Measurements from ENCODE around the gene IL17RE. TPM values are rescaled to one million over a fixed set of nuclear protein-coding genes. Genes with fewer than 3 reads are reported as not detected.
A peak's percentile ranks its signal among the peaks of the same experiment; 100 is the strongest.
"Not testable (repeated sequence)": the region's sequence is repeated elsewhere in the genome, so short reads cannot be mapped to it uniquely, and the experiment has no call there.

IL17RE gene
- total and polyA plus RNA-seq, 4 donors, result 0.79 to 2.7 (median 1.4) TPM

- DNase-seq (ENCODE audit: low read depth in 4 of 6, low spot score in 6 of 6), result peak; percentile 83 to 97 (median 86)
- Histone ChIP-seq H3K9me3 (ENCODE audit: control insufficient read depth, insufficient read depth, low read length) (no peaks in the 10 kb centered on the region), H3K27me3 (ENCODE audit: control insufficient read depth, insufficient read depth, low read length) (no peaks in the 10 kb centered on the region), H3K36me3 (ENCODE audit: control insufficient read depth, insufficient read depth, low read length) (peaks cover 8% of the 10 kb centered on the region), H3K27ac (ENCODE audit: low read depth, low read length) (peak within 1 kb of the TSS; percentile 80), H3K4me1 (ENCODE audit: control insufficient read depth, insufficient read depth, low read length) (peaks cover 14% of the 10 kb centered on the region), H3K4me3 (ENCODE audit: low read depth, low read length) (peak within 1 kb of the TSS; percentile 93)
- WGBS (ENCODE audit: insufficient coverage), result 0% methylated on average over 55 of the region's 62 CpGs
Observed at GRCh38 chr3:9890249-9891071, 12.2 kb upstream of the IL17RE start, which contains the start of gene JAGN1. TSS of gene JAGN1 (plus strand) at chr3:9890610. CDS start at chr3:9890723, 113 bp downstream.

GRCh38 chr3:9891072-9891622 lies 11.5 kb upstream of the IL17RE start:
- H3K4me1 ChIP-seq (ENCODE audit: control insufficient read depth, insufficient read depth, low read length), result peaks cover 14% of the 10 kb centered on the region
- peak overlapping the region; percentile 93 for H3K4me3 ChIP-seq (ENCODE audit: low read depth, low read length)
- DNase-seq (ENCODE audit: low read depth in 4 of 6, low spot score in 6 of 6), result no peak
- peaks cover 8% of the 10 kb centered on the region for H3K36me3 ChIP-seq (ENCODE audit: control insufficient read depth, insufficient read depth, low read length)
- no CpG with 5 or more reads among the region's 12 CpGs for WGBS (ENCODE audit: insufficient coverage)
- H3K27ac ChIP-seq (ENCODE audit: low read depth, low read length), result peak overlapping the region; percentile 80
- H3K9me3 ChIP-seq (ENCODE audit: control insufficient read depth, insufficient read depth, low read length), result no peaks in the 10 kb centered on the region
- H3K27me3 ChIP-seq (ENCODE audit: control insufficient read depth, insufficient read depth, low read length), result no peaks in the 10 kb centered on the region

- no peak overlapping the region for H3K4me3 ChIP-seq (ENCODE audit: low read depth, low read length)
- no CpG with 5 or more reads among the region's 1 CpG for WGBS (ENCODE audit: insufficient coverage)
- no peak overlapping the region for H3K27ac ChIP-seq (ENCODE audit: low read depth, low read length)
- peaks cover 8% of the 10 kb centered on the region for H3K36me3 ChIP-seq (ENCODE audit: control insufficient read depth, insufficient read depth, low read length)
- no peaks in the 10 kb centered on the region for H3K27me3 ChIP-seq (ENCODE audit: control insufficient read depth, insufficient read depth, low read length)
- no peaks in the 10 kb centered on the region for H3K9me3 ChIP-seq (ENCODE audit: control insufficient read depth, insufficient read depth, low read length)
- DNase-seq (ENCODE audit: low read depth in 4 of 6, low spot score in 6 of 6), result no peak
- H3K4me1 ChIP-seq (ENCODE audit: control insufficient read depth, insufficient read depth, low read length), result peaks cover 14% of the 10 kb centered on the region
Observed at GRCh38 chr3:9893739-9894138, 8.9 kb upstream of the IL17RE start.

DNA sequence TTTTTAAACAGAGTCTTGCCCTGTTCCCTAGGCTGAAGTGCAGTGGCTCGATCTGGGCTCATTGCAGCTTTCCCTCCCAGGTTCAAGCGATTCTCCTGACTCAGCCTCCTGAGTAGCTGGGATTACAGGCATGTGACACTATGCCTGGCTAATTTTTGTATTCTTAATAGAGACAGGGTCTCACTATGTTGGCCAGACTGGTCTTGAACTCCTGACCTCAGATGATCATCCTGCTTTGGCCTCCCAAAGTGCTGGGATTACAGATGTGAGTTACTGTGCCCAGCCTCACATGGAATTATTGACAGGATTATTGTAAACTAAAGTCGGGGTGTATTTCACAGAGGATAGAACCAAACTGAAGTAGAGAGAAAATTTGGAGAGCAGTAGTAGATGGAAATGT lies 6.9 kb upstream of the IL17RE start:
- not testable (repeated sequence) for H3K27ac ChIP-seq (ENCODE audit: low read depth, low read length); H3K4me3 ChIP-seq (ENCODE audit: low read depth, low read length); H3K27me3 ChIP-seq (ENCODE audit: control insufficient read depth, insufficient read depth, low read length); H3K36me3 ChIP-seq (ENCODE audit: control insufficient read depth, insufficient read depth, low read length); H3K4me1 ChIP-seq (ENCODE audit: control insufficient read depth, insufficient read depth, low read length); DNase-seq (ENCODE audit: low read depth in 4 of 6, low spot score in 6 of 6); H3K9me3 ChIP-seq (ENCODE audit: control insufficient read depth, insufficient read depth, low read length)
- 93% methylated on average over 3 of the region's 3 CpGs for WGBS (ENCODE audit: insufficient coverage)

GRCh38 chr3:9896755-9897407 lies 5.8 kb upstream of the IL17RE start:
- WGBS (ENCODE audit: insufficient coverage), result 94% methylated on average over 8 of the region's 10 CpGs
- H3K36me3 ChIP-seq (ENCODE audit: control insufficient read depth, insufficient read depth, low read length); DNase-seq (ENCODE audit: low read depth in 4 of 6, low spot score in 6 of 6); H3K4me1 ChIP-seq (ENCODE audit: control insufficient read depth, insufficient read depth, low read length); H3K9me3 ChIP-seq (ENCODE audit: control insufficient read depth, insufficient read depth, low read length); H3K27me3 ChIP-seq (ENCODE audit: control insufficient read depth, insufficient read depth, low read length); H3K4me3 ChIP-seq (ENCODE audit: low read depth, low read length); H3K27ac ChIP-seq (ENCODE audit: low read depth, low read length): not testable (repeated sequence)

DNA sequence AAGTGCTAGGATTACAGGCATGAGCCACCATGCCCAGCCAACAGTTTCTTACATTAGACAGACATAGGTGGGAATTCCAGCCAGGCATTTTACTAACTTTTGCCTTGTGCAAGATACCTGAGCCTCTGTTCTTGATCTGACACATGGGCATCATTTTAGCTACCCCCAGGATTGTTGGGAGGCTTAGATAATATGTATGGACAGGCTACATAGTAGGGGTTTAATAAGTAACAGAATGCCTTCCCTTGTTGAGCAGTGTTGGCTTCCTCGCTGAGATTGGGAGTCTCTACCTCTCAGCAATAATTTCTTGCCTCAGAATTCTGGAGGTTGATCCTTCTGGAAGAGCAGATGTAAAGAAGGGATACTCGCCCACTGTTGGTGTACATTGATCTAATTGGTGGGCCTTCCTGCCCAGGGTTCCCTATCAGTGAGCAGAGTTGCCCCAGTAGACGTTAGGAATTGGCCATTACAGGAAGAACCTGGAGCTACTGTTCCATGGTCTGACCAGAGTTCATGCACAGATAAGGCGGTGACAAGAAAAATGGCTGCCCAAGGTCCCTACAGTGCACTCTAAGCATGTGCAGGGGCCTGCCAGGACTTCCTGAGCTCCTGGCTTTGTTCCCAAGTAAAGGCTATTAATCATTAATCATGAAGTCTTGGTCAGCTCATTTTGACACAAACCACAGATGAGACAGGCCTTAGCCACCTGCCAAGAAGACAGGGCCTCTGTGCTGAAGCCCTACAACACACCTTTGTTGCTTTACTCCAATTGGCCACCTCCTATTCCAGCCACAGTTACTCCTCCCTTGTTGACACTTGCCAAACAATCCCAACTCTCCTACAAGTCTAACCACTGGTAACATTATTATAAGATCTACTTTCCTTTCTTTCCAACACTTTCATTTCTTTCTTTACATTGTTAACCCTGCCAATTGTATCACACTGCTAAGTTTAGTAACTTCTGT lies 5.0 kb upstream of the IL17RE start:
- DNase-seq (ENCODE audit: low read depth in 4 of 6, low spot score in 6 of 6), result peak in 1 of 6 donors; percentile 40
- Histone ChIP-seq H3K36me3 (ENCODE audit: control insufficient read depth, insufficient read depth, low read length) (peaks cover 6% of the 10 kb centered on the region), H3K9me3 (ENCODE audit: control insufficient read depth, insufficient read depth, low read length) (no peaks in the 10 kb centered on the region), H3K27me3 (ENCODE audit: control insufficient read depth, insufficient read depth, low read length) (no peaks in the 10 kb centered on the region), H3K27ac (ENCODE audit: low read depth, low read length) (no peak overlapping the region), H3K4me1 (ENCODE audit: control insufficient read depth, insufficient read depth, low read length) (peaks cover 3% of the 10 kb centered on the region), H3K4me3 (ENCODE audit: low read depth, low read length) (no peak overlapping the region)
- whole genome bisulfite sequencing (ENCODE audit: insufficient coverage), result 83% methylated on average over 3 of the region's 4 CpGs

- H3K4me1 ChIP-seq (ENCODE audit: control insufficient read depth, insufficient read depth, low read length), result peaks cover 7% of the 10 kb centered on the region
- no peak for DNase-seq (ENCODE audit: low read depth in 4 of 6, low spot score in 6 of 6)
- no peaks in the 10 kb centered on the region for H3K27me3 ChIP-seq (ENCODE audit: control insufficient read depth, insufficient read depth, low read length)
- no peak overlapping the region for H3K4me3 ChIP-seq (ENCODE audit: low read depth, low read length)
- H3K27ac ChIP-seq (ENCODE audit: low read depth, low read length), result no peak overlapping the region
- H3K36me3 ChIP-seq (ENCODE audit: control insufficient read depth, insufficient read depth, low read length), result no peaks in the 10 kb centered on the region
- 74% methylated on average over 5 of the region's 8 CpGs for WGBS (ENCODE audit: insufficient coverage)
- no peaks in the 10 kb centered on the region for H3K9me3 ChIP-seq (ENCODE audit: control insufficient read depth, insufficient read depth, low read length)
Observed at GRCh38 chr3:9898467-9899241, 4.0 kb upstream of the IL17RE start.

DNA sequence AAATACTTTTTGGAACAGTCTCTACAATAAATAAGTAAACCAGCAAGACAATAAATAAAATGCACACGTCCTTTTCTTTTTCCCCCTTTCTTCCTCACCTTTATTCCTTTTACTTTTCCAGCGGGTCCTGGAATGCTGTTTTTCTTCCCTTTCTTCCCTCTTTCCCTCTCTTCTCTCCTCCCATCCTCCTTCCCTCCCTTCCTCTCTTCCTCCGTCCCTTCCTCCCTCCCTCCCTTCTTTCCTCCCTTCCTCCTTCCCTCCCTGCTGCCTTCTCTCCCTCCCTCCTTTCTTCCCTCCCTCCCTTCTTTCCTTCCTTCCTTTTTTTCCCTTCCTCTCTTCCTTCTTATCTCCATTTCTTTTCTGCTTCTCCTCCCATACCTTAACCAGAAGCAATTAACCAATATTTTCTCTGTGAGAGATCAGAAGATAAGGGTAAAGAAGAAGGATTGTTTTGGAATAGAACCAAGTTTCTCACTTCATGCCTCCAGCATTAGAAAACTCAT lies 3.3 kb upstream of the IL17RE start:
- no peak overlapping the region for H3K4me3 ChIP-seq (ENCODE audit: low read depth, low read length)
- H3K27me3 ChIP-seq (ENCODE audit: control insufficient read depth, insufficient read depth, low read length), result no peaks in the 10 kb centered on the region
- H3K9me3 ChIP-seq (ENCODE audit: control insufficient read depth, insufficient read depth, low read length), result no peaks in the 10 kb centered on the region
- DNase-seq (ENCODE audit: low read depth in 4 of 6, low spot score in 6 of 6), result no peak
- peaks cover 7% of the 10 kb centered on the region for H3K4me1 ChIP-seq (ENCODE audit: control insufficient read depth, insufficient read depth, low read length)
- no peak overlapping the region for H3K27ac ChIP-seq (ENCODE audit: low read depth, low read length)
- WGBS (ENCODE audit: insufficient coverage), result 74% methylated on average over 3 of the region's 3 CpGs
- H3K36me3 ChIP-seq (ENCODE audit: control insufficient read depth, insufficient read depth, low read length), result no peaks in the 10 kb centered on the region

Data from spinal cord (tissue), 10 donors.